OCI-LY7 (cell line): Measurements from ENCODE around the gene NEDD9. TPM values are rescaled to one million over a fixed set of nuclear protein-coding genes. Genes with fewer than 3 reads are reported as not detected.

Experiments
- BruUV-seq: library from RNA; stranded (reverse); fragments of 400-500 nt; replicated peaks from 2 replicates; lab custom pipeline; 2021; lab: Mats Ljungman, UMichigan
- CTCF ChIA-PET: fragments of 300-600 bp; sonication (Branson Sonifier 250); formaldehyde crosslinking; loops from one replicate; lab custom pipeline; 2022; ENCODE audit warnings: antibody characterized with exemption; ENCODE audit not compliant: unreplicated experiment; lab: Charles Lee
- POLR2A ChIA-PET: fragments of 300-600 bp; sonication (Branson Sonifier 250); formaldehyde crosslinking; loops from one replicate; lab custom pipeline; 2022; ENCODE audit warnings: antibody characterized with exemption; lab: Charles Lee
- DNase-seq: peaks from one replicate; pipeline ENCODE4 v3.0.0-alpha.2; 2015; ENCODE audit warnings: low spot score
- H2AFZ ChIP-seq: fragments of 200-600 bp; sonication (generic), shearing (Covaris generic); 2 replicates; pipeline ENCODE4 v1.6.1; 2014; ENCODE audit warnings: mild to moderate bottlenecking, antibody characterized with exemption, low read length, moderate library complexity
- H3K27ac ChIP-seq: fragments of 200-600 bp; sonication (generic); 2 replicates; pipeline ENCODE4 v1.5.1; 2014; ENCODE audit warnings: mixed run types, low read depth, mild to moderate bottlenecking, moderate library complexity, low read length, inconsistent platforms; ENCODE audit not compliant: poor library complexity, severe bottlenecking
- H3K36me3 ChIP-seq: fragments of 200-600 bp; sonication (generic); 2 replicates; pipeline ENCODE4 v1.6.1; 2014; ENCODE audit warnings: mild to moderate bottlenecking, antibody characterized with exemption, low read length, moderate library complexity, mixed read lengths; ENCODE audit not compliant: insufficient read depth
- H3K4me1 ChIP-seq: fragments of 200-600 bp; sonication (generic); 2 replicates; pipeline ENCODE4 v1.5.1; 2014; ENCODE audit warnings: mild to moderate bottlenecking, low read length; ENCODE audit not compliant: insufficient read depth, poor library complexity, severe bottlenecking
- H3K4me2 ChIP-seq: fragments of 200-600 bp; sonication (generic); 2 replicates; pipeline ENCODE4 v1.6.1; 2014; ENCODE audit warnings: mild to moderate bottlenecking, low read length
- H3K4me3 ChIP-seq: fragments of 200-600 bp; sonication (generic); 2 replicates; pipeline ENCODE4 v1.5.1; 2014; ENCODE audit warnings: mild to moderate bottlenecking, low read depth, low read length; ENCODE audit not compliant: poor library complexity, severe bottlenecking
- H3K79me2 ChIP-seq: fragments of 200-600 bp; sonication (generic); 2 replicates; pipeline ENCODE4 v1.6.1; 2016; ENCODE audit warnings: low read depth, mild to moderate bottlenecking, low read length, moderate library complexity, mixed read lengths; ENCODE audit not compliant: insufficient read depth
- H3K9me2 ChIP-seq: fragments of 200-600 bp; sonication (generic); 2 replicates; pipeline ENCODE4 v1.6.1; 2016; ENCODE audit warnings: mild to moderate bottlenecking, low read length, mixed read lengths; ENCODE audit not compliant: insufficient read depth
- H3K9me3 ChIP-seq: fragments of 200-600 bp; sonication (generic); 2 replicates; pipeline ENCODE4 v1.6.1; 2014; ENCODE audit warnings: mild to moderate bottlenecking, mixed run types, low read length, mixed read lengths
- H4K20me1 ChIP-seq: fragments of 200-600 bp; sonication (generic); 2 replicates; pipeline ENCODE4 v1.6.1; 2014; ENCODE audit warnings: mild to moderate bottlenecking, antibody characterized with exemption, low read length, moderate library complexity, mixed read lengths; ENCODE audit not compliant: insufficient read depth
- EZH2phosphoT487 ChIP-seq: fragments of 200-600 bp; sonication (generic); IDR thresholded peaks from 2 replicates; pipeline ENCODE4 v1.6.1; 2018; ENCODE audit warnings: low read depth, borderline replicate concordance, mild to moderate bottlenecking, mixed run types, antibody characterized with exemption, low read length, moderate library complexity, mixed read lengths
- intact Hi-C: fragments of 100-400 bp; cut with micrococcal nuclease; formaldehyde crosslinking; loops from one replicate; pipeline ENCODE4 v1.10.0; 2022; ENCODE audit not compliant: unreplicated experiment
- total RNA-seq, 2 experiments: library from RNA; depleted of rRNA in 1 of 2; stranded (reverse); fragments of >200 nt in 1 of 2; shearing (Covaris generic) in 1 of 2; gene quantifications; 2 replicates each; pipeline ENCODE4 v1.2.3, GENCODE V29; 2014 to 2022
- TF ChIP-seq, protein P1 (sequence below): fragments of 200-600 bp; sonication (generic); conservative IDR thresholded peaks from 2 replicates; pipeline ENCODE4 v1.5.1; 2014; ENCODE audit warnings: mild to moderate bottlenecking, antibody characterized with exemption, low read length, moderate library complexity, mixed read lengths

NEDD9 gene
- total RNA-seq, 2 experiments from 2014 or later: 13.0 to 41.6 TPM

DNA sequence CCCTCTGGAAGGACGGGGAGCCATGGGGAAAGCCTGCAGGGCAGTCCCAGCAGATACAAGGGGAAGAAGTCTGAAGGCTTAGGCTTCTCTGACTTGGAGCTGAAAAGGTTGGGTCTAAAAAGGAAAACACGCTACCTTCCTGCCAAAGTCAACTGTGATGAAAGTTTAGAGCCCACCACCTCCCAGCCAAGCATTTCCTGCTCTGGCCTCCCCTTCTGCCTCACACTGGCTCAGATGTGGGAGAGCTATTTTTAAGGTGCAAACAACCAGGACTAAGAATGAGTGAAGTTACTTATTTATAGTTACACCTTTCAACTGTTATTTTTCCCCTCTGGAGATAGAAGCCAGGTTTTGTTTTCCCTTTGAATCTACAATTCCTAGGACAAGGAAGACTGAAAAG lies 21.2 kb downstream of the NEDD9 start:
- Histone ChIP-seq H3K4me1 (no peaks in the 10 kb centered on the region), H3K36me3 (no peaks in the 10 kb centered on the region), H3K79me2 (no peaks in the 10 kb centered on the region), H3K9me2 (no peaks in the 10 kb centered on the region), H3K27ac (no peak overlapping the region), H4K20me1 (no peaks in the 10 kb centered on the region), H3K9me3 (no peaks in the 10 kb centered on the region), H3K4me2 (no peak overlapping the region), H2AFZ (no peak overlapping the region), H3K4me3 (no peak overlapping the region)
- intact Hi-C loops: no loop called here
- TF ChIP-seq, protein P1, sequence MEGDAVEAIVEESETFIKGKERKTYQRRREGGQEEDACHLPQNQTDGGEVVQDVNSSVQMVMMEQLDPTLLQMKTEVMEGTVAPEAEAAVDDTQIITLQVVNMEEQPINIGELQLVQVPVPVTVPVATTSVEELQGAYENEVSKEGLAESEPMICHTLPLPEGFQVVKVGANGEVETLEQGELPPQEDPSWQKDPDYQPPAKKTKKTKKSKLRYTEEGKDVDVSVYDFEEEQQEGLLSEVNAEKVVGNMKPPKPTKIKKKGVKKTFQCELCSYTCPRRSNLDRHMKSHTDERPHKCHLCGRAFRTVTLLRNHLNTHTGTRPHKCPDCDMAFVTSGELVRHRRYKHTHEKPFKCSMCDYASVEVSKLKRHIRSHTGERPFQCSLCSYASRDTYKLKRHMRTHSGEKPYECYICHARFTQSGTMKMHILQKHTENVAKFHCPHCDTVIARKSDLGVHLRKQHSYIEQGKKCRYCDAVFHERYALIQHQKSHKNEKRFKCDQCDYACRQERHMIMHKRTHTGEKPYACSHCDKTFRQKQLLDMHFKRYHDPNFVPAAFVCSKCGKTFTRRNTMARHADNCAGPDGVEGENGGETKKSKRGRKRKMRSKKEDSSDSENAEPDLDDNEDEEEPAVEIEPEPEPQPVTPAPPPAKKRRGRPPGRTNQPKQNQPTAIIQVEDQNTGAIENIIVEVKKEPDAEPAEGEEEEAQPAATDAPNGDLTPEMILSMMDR: no peak
- no peak for TF ChIP-seq EZH2phosphoT487
- BruUV-seq: no TSS peak
- DNase-seq: no peak
- POLR2A ChIA-PET: no interaction called here
- CTCF ChIA-PET: no interaction called here

DNA sequence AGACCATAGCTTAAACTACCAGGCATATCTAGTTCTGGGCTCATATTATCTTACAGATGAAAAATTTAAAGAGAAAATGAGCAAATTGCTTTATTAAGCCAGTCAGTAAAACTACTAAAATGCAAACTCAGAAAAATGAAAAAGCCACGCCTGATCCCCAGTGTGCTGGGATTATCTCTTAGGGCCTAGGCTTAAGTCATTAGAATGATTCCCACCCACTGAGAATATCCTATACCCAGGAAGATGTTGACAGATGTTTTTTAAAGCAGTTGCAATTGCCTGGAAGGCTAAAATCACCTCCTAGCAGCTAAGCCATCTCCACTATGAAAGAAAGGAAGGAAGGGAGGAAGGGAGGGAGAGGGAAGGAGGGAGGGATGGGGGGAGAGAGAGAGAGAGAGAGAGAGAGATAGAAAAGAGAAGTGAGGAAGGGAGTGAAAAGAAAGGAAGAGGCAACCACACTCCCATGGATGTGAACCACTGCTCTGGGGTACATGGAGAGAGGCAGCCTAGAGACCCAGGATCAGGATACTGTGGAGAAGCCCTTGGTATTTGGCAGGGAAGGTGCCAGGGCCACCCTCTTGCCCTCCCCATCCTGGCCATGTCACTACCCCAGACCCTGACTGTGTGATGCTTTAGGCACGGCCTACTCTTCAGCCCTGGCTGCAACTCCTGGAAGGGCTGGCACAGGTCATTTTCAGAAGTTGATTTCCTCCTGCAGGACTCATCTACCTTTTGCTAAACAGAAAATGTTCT lies 21.9 kb downstream of the NEDD9 start:
- H3K4me2 ChIP-seq: no peak overlapping the region
- DNase-seq: no peak
- no peak overlapping the region for H2AFZ ChIP-seq
- H3K4me1 ChIP-seq: no peaks in the 10 kb centered on the region
- no peaks in the 10 kb centered on the region for H3K79me2 ChIP-seq
- ChIA-PET CTCF (no interaction called here), POLR2A (no interaction called here)
- H3K36me3 ChIP-seq: no peaks in the 10 kb centered on the region
- H3K9me3 ChIP-seq: no peaks in the 10 kb centered on the region
- intact Hi-C loops: no loop called here
- BruUV-seq: no TSS peak
- no peak for TF ChIP-seq EZH2phosphoT487
- TF ChIP-seq, protein P1: no peak
- no peak overlapping the region for H3K27ac ChIP-seq
- no peaks in the 10 kb centered on the region for H3K9me2 ChIP-seq
- H4K20me1 ChIP-seq: no peaks in the 10 kb centered on the region
- no peak overlapping the region for H3K4me3 ChIP-seq

DNA sequence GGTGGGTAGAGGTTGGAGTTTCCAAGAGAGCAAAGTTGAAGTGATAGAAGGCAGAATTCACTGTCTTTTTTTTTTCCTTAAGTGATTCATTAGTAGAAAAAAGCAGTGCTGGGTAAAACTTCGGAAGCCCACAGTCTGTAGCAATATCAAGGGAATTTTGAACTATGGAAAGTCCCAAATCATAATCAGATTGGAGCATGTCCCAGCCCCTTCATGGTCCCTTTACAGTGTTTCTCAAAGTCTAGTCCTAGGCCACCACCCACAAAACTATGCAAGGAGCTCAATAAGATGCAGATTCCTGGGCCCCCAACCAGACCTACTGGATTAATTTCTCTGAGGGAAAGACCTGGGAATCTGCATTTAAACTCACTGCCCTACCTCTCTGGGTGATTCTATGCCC lies 22.6 kb downstream of the NEDD9 start:
- CTCF ChIA-PET: no interaction called here
- POLR2A ChIA-PET: no interaction called here

More for the DNA sequence above, 22.6 kb downstream of the NEDD9 start:
- no peak overlapping the region for H2AFZ ChIP-seq
- H3K4me2 ChIP-seq: no peak overlapping the region
- H3K4me3 ChIP-seq: no peak overlapping the region
- no peak for DNase-seq
- no peak for TF ChIP-seq EZH2phosphoT487
- TF ChIP-seq, protein P1: no peak
- H4K20me1 ChIP-seq: no peaks in the 10 kb centered on the region
- no peaks in the 10 kb centered on the region for H3K36me3 ChIP-seq
- no TSS peak for BruUV-seq
- no peaks in the 10 kb centered on the region for H3K4me1 ChIP-seq
- intact Hi-C loops: no loop called here
- H3K9me3 ChIP-seq: no peaks in the 10 kb centered on the region
- H3K9me2 ChIP-seq: no peaks in the 10 kb centered on the region
- no peak overlapping the region for H3K27ac ChIP-seq
- no peaks in the 10 kb centered on the region for H3K79me2 ChIP-seq
